Panc1 (cell line): ENCODE data around the gene LDLRAD4. TPM values are rescaled to one million over a fixed set of nuclear protein-coding genes. Genes with fewer than 3 reads are reported as not detected.

Source experiments
- ATAC-seq: fragments of 200-7000 bp; cut with Tn5 transposase; 2 replicates; pipeline ENCODE4 v1.9.1; 2020; ENCODE audit warnings: mild to moderate bottlenecking, moderate library complexity
- BruUV-seq: library from RNA; stranded (reverse); fragments of 400-500 nt; replicated peaks from 2 replicates; lab custom pipeline; 2021; lab: Mats Ljungman, UMichigan
- CTCF ChIA-PET: fragments of 300-600 bp; sonication (Branson Sonifier 250); formaldehyde crosslinking; loops from one replicate; lab custom pipeline; 2022; ENCODE audit warnings: antibody characterized with exemption; lab: Charles Lee
- POLR2A ChIA-PET: fragments of 300-600 bp; sonication (Branson Sonifier 250); formaldehyde crosslinking; loops from one replicate; lab custom pipeline; 2022; ENCODE audit warnings: antibody characterized with exemption; lab: Charles Lee
- DNase-seq: peaks from one replicate; pipeline ENCODE4 v3.0.0-alpha.2; 2010; ENCODE audit warnings: low read depth, low spot score
- H3K27ac ChIP-seq: 2 replicates; pipeline ENCODE4 v1.5.1; 2011; ENCODE audit warnings: mild to moderate bottlenecking, low read length, inconsistent platforms
- H3K27me3 ChIP-seq: fragments of 200-500 bp; sonication (Bioruptor generic); 2 replicates; pipeline ENCODE4 v1.6.0; 2014; ENCODE audit warnings: low read length, inconsistent platforms; ENCODE audit not compliant: control insufficient read depth, insufficient read depth
- H3K36me3 ChIP-seq: fragments of 200-500 bp; sonication (Bioruptor generic); 2 replicates; pipeline ENCODE4 v1.5.1; 2014; ENCODE audit warnings: inconsistent platforms, mild to moderate bottlenecking, low read length, moderate library complexity; ENCODE audit not compliant: control insufficient read depth, insufficient read depth
- H3K4me1 ChIP-seq: 2 replicates; pipeline ENCODE4 v1.5.1; 2011; ENCODE audit warnings: inconsistent platforms, mild to moderate bottlenecking, low read length, moderate library complexity; ENCODE audit not compliant: control insufficient read depth, insufficient read depth
- H3K4me3 ChIP-seq, 2 experiments: 2 replicates each; pipeline ENCODE4 v1.5.1; 2011 to 2012; ENCODE audit warnings: low read depth in 2 of 2, low read length in 2 of 2, mild to moderate bottlenecking in 2 of 2, inconsistent platforms in 1 of 2, moderate library complexity in 1 of 2
- H3K9me3 ChIP-seq: fragments of 200-500 bp; sonication (Bioruptor generic); 2 replicates; pipeline ENCODE4 v1.5.1; 2014; ENCODE audit warnings: low read depth, mild to moderate bottlenecking, inconsistent platforms, low read length, moderate library complexity; ENCODE audit not compliant: control insufficient read depth, insufficient read depth
- CTCF ChIP-seq: fragments of 450-650 bp; IDR thresholded peaks from 2 replicates; pipeline ENCODE4 v1.5.1; 2017; ENCODE audit warnings: mild to moderate bottlenecking
- POLR2AphosphoS5 ChIP-seq: IDR thresholded peaks from 2 replicates; pipeline ENCODE4 v1.6.1; 2012; ENCODE audit warnings: mild to moderate bottlenecking, low read depth, low read length, moderate library complexity
- REST ChIP-seq, 2 experiments: IDR thresholded peaks; 2 replicates each; pipeline ENCODE4 v1.6.1; 2011 to 2012; ENCODE audit warnings: low read depth in 2 of 2, control low read depth in 1 of 2, low read length in 1 of 2, mild to moderate bottlenecking in 1 of 2, moderate library complexity in 1 of 2; ENCODE audit not compliant: insufficient read depth in 1 of 2
- SIN3A ChIP-seq: IDR thresholded peaks from 2 replicates; pipeline ENCODE4 v1.6.1; 2012; ENCODE audit warnings: low read depth, mild to moderate bottlenecking, low read length, moderate library complexity, borderline replicate concordance; ENCODE audit not compliant: insufficient read depth
- TCF7L2 ChIP-seq: IDR thresholded peaks from 2 replicates; pipeline ENCODE4 v1.6.1; 2011; ENCODE audit warnings: mild to moderate bottlenecking, low read depth, low read length, inconsistent platforms
- in situ Hi-C: cut with HindIII; loops from 2 replicates; pipeline ENCODE4 v1.10.0; 2016; ENCODE audit warnings: low sequenced_read_pairs, low pct_unique_long_range_greater_than_20kb
- intact Hi-C: fragments of 100-400 bp; cut with micrococcal nuclease; formaldehyde crosslinking; loops from one replicate; pipeline ENCODE4 v1.10.0; 2022; ENCODE audit not compliant: unreplicated experiment
- total RNA-seq: library from RNA; stranded (reverse); gene quantifications from one replicate; pipeline ENCODE4 v1.2.1, GENCODE V29; 2021; ENCODE audit not compliant: unreplicated experiment

LDLRAD4 gene
- total RNA-seq, 1 experiment from 2014 or later = 0.28 TPM

GRCh38 chr18:13405305-13406038 lies 186.9 kb downstream of the LDLRAD4 start:
- no TSS peak for BruUV-seq
- Histone ChIP-seq H3K4me3 (no peak overlapping the region), H3K36me3 (no peaks in the 10 kb centered on the region), H3K4me1 (no peaks in the 10 kb centered on the region), H3K27me3 (peaks cover 6% of the 10 kb centered on the region), H3K9me3 (no peaks in the 10 kb centered on the region), H3K27ac (no peak overlapping the region)
- DNase-seq (no peak), ATAC-seq (no peak)
- ChIA-PET CTCF (no interaction called here), POLR2A (no interaction called here)
- TF ChIP-seq SIN3A (no peak), POLR2AphosphoS5 (no peak), REST (IDR thresholded peaks at IDR 0.05; ENCODE audit: insufficient read depth in 1 of 2, low read depth in 2 of 2, low read length in 1 of 2) (no peak), TCF7L2 (no peak), CTCF (no peak)
- intact Hi-C loops = no loop called here
- in situ Hi-C loops = no loop called here

GRCh38 chr18:13406049-13406615 lies 187.6 kb downstream of the LDLRAD4 start:
- no TSS peak for BruUV-seq
- POLR2A ChIA-PET = no interaction called here
- no peak for ATAC-seq

More at GRCh38 chr18:13406049-13406615, 187.6 kb downstream of the LDLRAD4 start:
- Histone ChIP-seq H3K9me3 (no peaks in the 10 kb centered on the region), H3K4me3 (no peak overlapping the region), H3K4me1 (no peaks in the 10 kb centered on the region), H3K27me3 (peaks cover 6% of the 10 kb centered on the region), H3K27ac (no peak overlapping the region), H3K36me3 (no peaks in the 10 kb centered on the region)
- DNase-seq = no peak
- in situ Hi-C loops = no loop called here
- intact Hi-C loops = no loop called here
- CTCF ChIA-PET = no interaction called here
- TF ChIP-seq SIN3A (no peak), POLR2AphosphoS5 (no peak), REST (IDR thresholded peaks at IDR 0.05; ENCODE audit: insufficient read depth in 1 of 2, low read depth in 2 of 2, low read length in 1 of 2) (no peak), TCF7L2 (no peak), CTCF (no peak)
